CD4-positive, alpha-beta T cell treated with Interleukin-1 beta for 1 hour (primary cell): Measurements from ENCODE around the gene EVC.

Source experiments
- DNase-seq, 2 donors: peaks; one replicate each; pipeline ENCODE4 v3.0.0-alpha.2; 2020 to 2022

EVC gene

DNA sequence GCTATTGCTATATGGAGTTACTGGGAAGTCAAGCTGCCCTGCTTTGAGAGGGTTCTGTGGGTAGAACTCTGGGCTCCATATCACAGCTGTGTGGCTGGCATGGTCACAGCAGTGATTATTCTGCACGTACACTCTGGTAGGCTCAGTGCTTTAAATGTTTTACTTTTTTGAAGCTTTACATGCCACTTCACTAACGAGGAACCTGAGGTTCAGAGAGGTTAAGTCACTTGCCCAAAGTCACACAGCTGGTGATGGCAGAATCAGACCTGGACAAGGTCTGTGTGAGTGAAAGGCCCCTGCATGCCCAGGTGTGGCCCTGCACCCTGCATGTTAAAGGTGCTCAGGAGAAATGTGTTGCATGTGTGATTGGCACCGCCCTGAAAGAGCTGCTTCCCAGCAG lies 24.5 kb downstream of the EVC start:
- no peak for DNase-seq

DNA sequence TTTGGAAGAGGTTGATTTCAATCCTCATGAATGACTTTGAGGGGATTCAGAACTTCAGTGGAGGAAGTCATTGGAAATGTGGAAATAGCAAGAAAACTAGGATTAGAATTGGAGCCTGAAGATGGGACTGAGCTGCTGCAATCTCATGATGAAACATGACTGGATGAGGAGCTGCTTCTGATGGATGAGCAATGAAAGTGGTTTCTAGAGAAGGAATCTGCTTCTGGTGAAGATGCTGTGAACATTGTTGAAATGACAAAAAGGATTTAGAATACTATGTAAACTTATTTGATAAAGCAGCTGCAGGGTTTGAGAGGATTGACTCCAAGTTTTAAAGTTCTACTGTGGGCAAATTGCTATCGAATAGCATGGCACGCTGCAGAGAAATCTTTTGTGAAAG lies 27.1 kb downstream of the EVC start:
- no peak for DNase-seq

DNA sequence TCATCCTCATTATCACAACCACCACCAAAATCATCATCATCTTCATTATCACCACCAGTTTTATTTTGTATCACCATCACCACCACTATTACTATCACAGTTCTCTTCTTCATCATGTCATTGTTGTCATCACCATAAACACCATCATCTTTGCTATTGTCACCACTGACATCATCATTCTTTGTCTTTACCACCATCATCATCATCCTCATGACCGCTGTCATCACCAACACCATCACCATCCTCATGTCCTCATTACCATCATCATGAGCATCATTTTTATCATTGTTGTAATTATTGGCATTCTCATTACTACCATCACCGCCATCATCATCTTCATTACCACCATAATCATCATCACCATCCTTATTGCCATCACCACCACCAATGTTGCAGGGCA lies 31.4 kb downstream of the EVC start:
- no peak for DNase-seq

DNA sequence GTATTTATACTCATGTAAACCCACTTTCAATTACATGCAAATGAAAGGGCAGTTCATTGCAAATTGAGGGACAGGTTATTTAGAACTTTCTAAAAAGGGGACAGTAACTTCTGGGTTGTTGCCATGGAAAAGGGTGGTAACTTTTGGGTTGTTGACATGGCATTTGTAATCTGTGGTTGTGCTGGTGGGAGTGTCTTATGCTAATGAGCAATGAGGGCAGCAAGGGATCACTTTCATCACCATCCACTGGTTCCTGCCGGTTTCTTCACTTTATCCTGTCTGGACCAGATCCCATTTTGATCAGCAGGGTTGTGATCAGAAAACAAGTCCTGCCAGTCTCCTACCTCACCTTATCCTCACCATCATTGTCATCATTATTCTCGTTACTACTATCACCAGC lies 32.0 kb downstream of the EVC start:
- no peak for DNase-seq

DNA sequence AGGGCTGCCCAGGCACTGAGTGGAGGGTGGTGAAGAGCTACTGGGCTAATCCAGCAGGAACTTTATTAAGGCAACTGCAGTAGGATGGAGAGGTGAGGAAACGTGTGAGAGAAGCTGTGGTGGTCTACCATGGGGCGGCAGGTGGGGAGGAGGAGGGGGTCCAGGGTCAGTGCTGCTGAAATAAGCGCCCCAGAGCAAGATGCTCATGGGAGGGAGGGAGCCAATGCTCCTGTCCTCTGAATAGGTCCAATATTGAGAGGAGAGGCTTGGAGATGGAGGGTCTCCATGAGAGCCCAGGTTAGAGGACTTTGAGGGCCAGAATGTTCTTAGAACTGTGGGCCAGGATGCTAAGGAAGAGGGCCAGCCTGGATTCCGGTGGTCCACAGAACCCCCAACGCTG lies 35.2 kb downstream of the EVC start:
- DNase-seq = no peak

DNA sequence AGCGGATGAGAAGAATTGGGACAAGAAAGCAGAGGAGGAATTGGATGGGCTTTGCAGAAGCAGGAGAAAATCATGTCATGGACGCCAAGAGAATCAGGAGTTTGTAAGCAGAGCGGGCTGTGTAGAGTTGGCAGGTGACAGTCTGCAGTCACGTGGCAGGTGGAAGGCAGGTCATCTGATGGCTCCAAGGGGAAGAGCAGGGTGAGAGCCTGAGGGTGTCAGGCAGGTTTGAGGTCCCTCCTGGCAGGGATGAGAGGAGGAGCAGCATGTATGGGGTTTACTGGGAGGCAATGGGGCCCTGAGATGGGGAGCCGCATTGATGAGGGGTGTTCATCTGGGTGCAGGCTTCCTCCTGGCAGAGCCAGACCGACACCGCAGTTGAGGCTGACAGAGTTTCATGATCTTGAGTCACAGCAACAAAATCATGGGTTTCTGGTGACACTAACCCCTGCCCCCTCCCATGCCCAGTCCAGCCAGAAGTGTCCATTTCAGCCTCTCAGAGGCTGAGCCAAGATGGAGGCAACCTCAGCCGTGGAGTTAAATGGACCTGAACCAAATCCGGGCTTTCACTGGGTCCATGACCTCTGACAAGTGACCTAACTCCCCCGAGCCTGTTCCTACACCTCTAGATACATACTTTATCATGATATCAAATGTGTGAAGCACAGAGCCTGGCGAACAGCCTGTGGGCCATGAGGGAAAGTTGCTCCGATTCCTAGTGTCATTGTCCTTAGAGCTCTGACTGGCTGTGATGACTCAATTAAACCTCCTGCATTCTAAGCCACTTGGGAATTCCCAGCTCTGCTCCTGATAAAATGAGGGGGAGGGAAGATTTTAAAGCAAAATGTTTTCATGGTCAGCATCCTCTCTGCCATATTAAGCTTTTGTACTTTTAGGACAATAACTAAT lies 36.1 kb downstream of the EVC start:
- no peak for DNase-seq

DNA sequence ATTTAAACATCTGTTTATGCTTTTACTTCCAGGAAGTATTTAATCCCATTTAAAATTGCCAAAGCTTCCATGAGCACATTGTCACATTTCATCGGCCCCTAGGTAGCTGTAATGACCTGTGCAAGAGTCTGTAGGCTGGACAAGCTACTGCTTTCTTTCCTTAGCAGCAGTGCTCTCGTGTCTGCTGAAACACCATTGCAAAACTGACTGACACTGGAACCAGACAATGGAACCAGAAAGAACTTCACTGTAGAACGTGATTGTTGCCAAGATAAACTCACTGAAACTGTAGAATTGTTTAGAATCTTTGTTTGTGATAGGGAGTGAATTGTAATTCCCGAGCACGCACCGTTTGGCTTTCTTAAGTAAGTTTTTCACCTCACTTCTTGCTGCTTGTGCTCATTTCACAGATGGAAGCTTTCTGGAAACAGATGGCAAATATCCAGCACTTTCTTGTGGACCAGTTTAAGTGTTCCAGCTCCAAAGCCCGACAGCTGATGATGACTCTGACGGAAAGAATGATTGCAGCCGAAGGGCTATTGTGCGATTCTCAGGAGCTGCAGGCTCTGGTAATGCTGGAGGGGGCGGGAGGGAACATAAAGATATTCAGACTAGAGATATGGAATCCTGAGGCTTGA lies 36.9 kb downstream of the EVC start:
- DNase-seq = no peak

DNA sequence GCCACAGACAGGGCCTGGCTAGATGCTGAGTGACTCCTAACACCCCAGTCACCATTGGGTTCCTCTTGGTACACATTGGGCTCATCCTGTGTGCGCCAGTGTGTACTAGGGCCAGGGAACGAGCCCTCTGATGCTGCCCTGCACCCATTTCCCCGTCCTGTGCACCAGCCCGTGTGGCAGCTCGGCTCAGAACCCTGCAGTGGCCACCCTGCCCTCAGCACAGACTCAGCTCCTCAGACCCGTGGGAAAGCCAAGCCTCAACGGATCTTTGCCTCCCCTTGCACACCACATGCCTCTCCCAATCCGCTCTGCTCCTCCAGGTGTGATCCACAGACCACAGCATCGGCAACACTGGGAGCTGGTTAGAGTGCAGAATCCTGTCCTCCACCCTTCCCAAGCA lies 38.6 kb downstream of the EVC start:
- no peak for DNase-seq

DNA sequence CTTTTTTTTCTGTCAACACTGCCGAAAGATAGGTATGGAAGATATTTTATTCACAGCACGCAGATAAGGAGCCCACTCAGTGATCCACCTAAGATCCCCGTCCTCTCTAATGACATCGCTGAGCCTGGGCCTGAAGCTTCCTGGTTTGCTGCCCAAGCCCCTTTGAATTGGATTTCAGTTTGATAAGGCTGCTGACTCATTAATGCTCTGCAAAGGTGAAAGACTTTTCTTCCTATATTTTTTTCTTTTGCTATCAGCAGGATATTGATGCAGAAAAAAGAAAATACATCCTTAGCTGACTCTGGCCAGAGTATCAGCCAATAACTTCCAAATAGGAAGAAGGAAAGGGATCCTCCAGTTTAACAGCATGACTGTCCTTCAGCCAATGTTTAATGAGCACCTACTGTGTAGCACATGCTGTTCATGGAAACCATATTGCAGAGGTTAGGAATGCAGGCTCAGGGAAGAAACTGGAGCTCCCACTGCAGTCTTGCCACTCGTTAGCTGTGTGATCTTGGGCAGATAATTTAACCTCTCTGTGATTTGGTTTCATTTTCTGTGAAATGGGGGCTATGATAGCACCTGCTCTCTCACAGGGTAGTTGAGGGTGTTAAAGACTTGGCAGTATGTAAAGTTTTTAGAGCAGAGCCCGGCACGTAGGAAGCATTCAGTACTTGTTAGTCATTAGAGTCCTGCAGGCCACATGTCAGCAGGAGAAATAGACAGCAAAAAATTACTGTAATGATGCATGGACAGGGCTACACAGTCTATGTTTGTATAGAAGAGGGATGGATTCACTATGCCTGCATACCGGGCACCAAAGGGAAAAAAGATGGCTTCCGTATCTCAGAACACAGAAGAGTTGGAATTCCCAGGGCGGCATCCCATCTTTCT lies 39.3 kb downstream of the EVC start:
- no peak for DNase-seq

DNA sequence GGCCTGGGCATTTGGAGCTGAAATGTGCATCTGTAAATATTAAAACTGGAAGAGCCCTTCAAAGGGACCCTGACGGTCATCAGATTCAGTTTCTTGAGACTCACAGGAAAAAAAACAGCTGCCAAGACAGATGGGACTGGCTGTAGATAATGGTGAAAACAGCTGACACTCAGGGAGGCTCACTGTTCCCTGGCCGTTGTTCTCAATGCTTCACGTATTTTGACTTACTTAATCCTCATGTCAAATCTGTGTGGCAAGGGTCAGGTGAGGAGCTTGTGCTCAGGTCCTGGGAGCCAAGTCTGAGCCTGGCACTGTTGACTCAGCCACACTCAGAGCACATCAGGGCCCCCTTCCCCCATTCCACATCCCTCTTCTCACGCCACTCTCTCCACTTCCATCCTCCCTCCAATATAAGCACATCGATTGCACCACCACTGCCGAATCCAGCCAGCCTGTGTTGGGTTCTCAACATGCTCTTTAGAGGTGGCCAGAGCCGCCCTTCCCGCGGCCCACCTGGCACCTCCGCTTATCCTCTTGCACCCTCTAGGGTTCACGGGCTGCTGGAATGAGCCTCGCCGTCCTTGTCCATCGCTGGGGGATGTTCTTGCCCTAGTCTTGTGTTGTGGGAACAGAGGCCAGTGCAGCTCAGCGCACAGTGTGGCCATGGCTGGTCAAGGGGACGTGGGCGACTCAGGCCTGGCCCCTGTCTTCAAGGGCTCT lies 40.1 kb downstream of the EVC start:
- DNase-seq = no peak

DNA sequence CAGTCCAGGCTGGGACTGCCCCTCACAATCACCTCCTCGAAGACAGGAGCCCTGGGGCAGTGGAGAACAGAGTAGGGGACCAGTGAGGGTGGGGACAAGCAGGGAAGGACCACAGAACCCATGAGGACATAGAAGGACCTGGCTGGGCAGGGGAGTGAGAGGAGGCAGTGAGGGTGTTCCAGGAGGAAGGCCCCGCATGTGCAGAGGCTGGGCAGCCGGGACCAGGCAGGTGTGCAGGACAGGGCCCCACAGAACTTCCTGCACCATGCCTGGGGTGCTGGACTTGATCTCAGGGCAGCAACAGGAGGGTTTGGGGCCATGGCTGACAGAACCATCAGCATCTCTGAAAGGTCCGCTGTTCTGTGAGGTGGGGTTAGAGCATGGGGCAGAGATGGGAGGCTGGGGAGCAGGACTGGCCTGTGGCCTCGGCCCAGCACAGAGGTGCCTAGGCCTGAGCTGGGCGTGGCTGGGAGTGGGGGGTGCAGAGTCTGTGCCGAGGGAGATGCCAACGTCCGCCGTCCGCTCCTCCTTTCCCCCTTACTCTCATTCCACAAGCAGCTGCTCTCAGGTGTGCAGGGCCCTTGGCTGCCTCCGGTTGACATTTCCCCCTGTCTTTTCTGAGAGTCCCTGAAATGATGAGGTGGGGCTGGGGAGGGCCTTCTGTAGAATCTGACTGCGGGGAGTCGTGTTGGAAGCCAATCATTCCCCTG lies 40.8 kb downstream of the EVC start:
- no peak for DNase-seq

DNA sequence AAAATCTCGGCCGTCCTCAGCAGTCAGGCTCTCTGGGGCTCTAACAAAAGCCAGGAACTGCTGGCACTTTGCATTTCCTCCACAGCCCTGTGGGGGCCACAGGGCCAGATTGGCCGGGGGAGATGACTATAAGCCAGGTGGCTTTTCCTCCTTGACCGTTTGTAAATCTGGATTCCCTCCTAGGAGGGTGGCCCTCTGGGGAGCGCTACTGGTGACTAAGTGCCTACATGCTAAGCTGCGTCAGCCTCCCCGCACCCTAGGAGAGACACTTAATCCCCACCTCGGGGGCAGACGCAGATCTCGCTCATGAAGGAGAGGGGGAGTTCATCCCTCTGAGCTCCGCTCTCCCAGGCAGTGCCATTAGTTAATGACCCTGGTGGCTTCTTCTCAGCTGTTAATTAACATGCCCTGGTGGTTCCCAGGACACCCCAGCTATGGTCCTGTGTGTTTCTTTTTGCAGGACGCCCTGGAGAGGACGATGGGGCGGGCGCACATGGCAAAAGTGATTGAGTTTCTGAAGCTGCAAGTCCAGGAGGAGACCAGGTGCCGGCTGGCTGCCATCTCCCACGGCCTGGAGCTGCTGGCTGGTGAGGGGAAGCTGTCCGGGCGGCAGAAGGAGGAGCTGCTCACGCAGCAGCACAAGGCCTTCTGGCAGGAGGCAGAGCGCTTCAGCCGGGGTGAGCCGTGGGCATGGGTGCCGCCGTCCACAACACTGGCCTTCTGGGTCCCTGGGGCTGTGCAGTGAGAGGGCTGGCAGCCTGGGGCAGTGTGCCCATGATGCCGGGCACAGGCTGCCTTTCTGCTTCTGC lies 41.6 kb downstream of the EVC start:
- DNase-seq = no peak

DNA sequence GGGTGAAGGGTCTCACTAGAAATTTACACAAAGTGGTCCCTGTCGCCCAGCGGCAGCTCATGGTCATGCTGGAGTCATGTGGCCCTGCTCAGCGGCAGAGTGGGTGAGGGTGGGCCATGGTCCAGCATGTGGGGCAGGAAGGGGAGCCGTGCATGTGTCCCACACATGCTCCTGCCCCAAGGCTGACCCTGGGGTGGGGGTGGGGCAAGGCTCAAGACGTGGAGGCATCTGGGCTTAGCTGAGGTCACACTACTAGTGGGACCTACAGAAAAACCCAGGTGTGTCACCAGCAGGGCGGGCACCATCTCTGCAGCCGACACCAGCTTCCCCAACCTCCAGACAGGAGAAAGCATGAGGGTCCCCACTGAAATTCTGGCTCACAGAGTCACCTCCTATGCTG lies 42.4 kb downstream of the EVC start:
- DNase-seq = no peak

DNA sequence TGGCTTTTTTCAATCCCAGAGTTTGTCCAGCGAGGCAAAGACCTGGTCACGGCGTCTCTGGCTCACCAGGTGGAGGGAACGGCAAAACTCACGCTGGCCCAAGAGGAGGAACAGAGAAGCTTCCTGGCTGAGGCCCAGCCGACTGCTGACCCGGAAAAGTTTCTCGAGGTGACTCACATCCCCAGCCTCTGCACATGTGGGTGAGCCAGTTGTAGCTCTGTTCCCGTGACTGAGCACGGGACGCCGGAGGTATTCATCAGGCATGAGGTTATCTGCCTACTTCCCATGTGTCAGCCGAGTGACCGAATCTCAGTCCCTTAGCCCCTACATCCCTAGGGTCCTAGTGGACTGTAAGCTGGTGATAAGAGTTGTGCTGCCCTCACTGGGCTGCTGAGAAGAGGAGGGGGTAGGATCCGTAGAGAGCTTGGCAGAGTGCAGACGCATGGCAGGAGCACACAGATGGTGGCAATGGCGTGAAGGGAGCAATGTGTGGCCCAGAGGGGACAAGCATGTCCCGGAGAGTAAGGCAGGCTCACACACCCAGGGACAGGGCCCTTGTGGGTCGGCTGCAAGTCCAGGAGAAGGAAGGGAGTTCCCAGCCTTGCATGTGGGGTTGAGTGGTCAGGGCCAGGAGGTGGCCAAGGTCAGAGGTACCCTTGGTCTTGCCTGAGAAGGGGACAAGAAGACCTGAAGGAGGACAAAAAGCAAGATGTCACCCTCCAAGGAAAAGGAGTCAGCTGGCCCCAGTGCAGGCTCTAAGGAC lies 42.9 kb downstream of the EVC start:
- no peak for DNase-seq

DNA sequence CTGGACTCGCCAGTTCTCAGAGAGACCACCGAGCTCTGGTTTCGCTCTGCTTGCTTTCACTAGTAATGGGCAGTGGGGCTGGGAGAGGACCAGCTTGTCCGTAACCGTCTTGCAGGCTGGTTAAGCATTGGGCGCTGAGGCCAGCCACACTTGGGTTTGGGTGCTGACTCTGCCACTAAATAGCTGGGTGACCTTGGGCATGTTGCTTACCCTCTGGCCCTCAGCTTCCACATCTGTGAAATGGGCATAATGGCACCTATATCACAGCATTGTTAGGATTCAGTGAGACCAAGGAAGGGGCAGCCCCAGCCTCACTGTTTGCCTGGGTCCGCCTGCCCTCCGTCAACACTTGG lies 43.5 kb downstream of the EVC start:
- no peak for DNase-seq

DNA sequence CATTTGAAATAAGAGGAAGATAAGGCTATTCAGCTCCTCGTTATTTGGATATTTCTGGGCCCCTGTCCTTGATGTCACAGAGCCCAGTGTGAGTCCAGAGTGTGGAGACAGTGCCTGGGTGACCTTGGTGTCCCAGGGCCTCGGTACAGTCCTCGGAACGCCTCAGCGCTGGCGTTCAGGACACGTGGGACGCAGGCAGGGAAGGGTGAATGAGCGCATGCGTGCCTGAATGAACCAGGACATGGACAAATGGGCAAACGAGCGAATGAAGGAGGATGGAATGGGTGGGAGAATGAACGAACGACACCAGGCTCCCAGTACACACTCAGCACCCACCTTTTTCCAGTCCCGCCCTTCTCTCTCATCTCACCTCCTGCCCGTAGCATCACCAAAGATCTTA lies 44.2 kb downstream of the EVC start:
- no peak for DNase-seq

DNA sequence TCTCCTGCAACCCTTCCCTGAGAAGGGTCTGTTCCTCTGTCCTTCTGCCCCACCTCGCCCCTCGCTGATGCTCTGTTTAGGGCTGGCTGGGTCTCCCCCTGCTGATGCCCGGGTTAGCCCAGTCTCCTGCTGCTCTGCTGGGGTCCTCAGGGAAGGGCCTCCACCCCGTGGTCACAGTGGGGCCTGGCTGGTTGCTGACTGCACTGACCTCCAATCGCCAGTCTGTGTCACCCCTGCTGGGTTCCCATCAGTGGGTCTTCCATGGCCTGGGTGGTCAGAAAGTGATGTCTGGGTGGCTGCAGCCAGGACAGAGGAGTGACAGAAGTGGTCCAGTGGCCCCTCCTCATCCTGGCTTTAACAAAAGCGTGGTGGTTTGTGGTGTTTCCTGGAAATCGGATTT lies 44.7 kb downstream of the EVC start:
- no peak for DNase-seq

DNA sequence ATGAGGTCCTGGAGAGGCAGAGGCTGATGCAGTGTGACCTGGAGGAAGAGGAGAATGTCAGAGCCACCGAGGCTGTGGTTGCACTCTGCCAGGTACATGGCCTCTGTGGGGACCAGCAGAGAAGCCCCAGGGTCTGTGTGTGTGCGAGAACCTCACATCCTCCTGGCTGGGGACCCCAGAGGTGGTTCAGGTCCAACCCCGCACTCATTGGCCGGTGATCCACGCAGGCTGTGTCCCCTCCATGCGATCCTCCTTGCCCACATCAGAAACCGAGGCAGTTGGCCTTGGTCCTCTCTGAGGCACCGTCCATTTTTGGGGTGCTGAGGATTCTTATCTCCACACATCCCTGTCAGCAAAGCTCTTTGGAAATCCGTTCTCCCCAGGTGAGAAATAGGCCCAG lies 45.3 kb downstream of the EVC start:
- DNase-seq = no peak

DNA sequence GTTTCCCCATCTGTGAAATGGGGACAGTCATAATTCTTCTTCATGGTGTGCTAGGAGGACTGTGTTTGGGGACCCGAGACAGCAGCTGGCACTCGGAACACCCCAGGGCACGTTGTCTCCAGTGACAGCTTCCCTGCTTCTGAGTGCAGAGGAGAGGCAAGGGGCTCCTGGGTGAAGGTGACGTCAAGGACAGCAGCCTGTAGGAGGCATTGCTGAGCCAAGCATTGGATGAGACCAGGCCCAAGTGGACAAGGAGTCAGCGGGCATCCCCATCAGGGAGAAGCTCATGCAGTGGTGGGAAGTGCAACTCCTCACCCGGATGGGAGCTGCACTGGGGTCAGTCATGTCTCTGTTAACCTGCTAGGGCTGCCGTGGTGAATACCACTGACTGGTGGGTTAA lies 46.1 kb downstream of the EVC start:
- DNase-seq = no peak

DNA sequence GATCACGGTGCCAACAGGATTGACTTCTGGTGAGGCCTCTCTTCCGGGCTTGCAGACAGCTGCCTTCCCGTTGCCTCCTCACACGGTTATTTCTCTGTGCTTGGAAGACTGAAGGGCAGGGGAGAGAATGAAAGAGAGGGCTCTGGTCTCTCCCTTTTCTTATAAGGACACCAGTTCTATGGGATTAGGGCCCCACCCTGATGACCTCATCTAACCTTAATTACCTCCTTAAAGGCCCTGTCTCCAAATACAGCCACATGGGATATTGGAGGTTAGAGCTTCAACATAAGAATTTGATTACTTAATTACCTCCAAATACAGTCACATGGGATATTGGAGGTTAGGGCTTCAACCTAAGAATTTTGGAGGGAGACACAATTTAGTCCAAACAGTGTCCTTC lies 46.5 kb downstream of the EVC start:
- DNase-seq = no peak

DNA sequence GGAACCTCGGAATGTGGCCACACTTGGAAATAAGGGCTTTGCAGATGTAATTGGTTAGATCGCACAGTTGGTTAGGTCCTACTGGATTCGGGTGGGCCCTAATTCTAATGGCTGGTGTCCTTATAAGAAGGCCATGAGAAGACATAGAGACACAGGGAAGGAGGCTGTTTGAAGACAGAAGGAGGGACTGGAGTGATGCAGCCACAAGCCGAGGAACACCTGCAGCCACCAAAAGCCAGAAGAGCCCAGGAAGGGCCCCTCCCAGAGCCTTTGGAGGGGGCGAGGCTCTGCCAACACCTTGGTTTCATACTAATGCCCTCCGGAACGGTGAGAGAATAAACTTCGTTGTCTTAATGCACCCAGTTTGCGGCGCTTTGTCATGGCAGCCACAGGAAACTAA lies 47.0 kb downstream of the EVC start:
- DNase-seq = no peak
